Right renal cortex interstitium (tissue), 3 donors: ENCODE data around the gene LRRC19. TPM values are rescaled to one million over a fixed set of nuclear protein-coding genes. Genes with fewer than 3 reads are reported as not detected.

Experiments used
- DNase-seq, 3 donors: peaks; one replicate each; pipeline ENCODE4 v3.0.0-alpha.2; 2013; ENCODE audit warnings: low read depth in 3 of 3, low spot score in 2 of 3
- polyA plus RNA-seq, 3 donors: library from polyadenylated mRNA; unstranded; fragments of 120-200 nt; gene quantifications; one replicate each; pipeline ENCODE4 v1.2.1, GENCODE V29; 2013; ENCODE audit not compliant: insufficient read length in 3 of 3

Gene LRRC19
- polyA plus RNA-seq, 3 donors = 13.4 to 16.9 (median 15.3) TPM

DNA sequence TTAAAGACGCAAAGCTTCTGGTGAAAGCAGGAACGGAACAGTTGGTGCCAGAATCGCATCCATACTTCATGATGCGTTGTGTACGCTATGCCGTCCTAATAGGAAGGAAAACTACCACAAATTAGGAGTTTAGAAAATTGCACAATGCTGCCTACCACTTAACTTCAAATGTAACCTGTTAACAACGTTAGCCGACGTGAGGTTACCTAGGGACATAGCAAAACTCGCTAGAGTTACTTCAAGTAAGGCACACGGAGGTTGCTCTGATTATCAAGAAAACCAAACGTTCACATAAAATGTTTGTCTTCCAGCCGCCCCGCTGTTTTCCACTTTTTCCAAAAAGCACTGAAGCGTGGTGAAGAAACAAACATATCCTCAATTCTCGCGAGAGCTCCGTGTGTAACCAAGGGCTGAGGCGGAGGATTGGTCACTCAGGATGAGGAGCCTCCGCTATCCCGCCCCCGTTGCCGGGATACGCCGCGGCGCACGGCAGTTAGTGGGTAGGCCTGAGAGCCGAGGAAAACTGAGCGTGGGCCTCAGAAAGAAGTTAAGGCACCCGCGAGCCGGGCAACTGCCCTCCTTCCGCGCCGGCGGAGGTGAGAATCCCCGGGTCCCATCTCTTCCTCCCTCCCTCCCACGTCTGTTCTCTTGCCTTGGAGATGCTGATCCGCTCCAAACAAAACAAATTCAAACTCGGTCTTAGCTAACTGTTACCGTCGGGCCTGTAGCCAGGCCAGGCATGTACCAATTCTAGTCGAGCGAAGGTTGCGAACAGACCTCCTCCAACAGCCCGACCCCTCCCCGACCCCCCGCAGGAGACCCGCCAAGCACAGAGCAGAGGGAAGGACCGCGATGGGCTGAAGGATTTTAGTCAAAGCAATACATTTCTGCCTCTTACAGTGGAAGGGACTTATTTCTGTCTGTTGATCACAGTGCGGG lies 49.3 kb downstream of the LRRC19 start, which contains the start of gene IFT74:
TSS of gene IFT74 (plus strand) at position 492 of the 939 bp plus-strand sequence. CDS start 5,556 bp downstream, outside the sequence.
- peak; percentile 95 to 99 (median 97) for DNase-seq

DNA sequence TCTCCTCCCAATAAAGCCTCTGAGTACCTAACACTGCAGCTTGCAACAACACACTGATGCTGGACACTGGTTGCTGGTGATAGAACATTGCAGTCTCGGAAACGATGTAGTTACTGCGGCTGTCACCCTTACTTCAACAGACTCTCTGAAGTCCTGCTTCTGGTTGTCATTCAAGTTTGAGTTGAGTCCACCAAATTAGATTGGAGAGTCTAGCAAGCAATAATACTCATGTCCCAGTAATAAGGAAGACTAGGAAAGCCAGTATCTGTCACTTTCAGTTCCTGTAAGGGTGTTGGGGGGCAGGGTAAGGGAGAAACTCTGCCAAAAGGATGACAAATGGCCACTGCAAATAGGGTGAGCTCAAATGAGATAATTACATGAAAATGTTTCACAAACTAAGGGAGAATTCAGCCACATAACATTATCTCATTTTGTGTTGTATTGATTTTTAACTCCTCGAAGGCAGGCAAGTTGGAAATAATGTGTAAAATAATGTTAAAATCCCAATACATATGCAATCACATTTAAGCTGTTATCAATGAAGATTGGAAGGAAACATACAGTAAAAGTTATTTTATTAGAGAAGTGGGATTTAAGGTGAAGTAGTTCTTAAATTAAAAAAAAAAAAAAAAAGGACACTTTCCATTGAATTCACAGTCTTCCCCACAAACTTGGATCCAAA lies 50.1 kb downstream of the LRRC19 start:
- no peak for DNase-seq

DNA sequence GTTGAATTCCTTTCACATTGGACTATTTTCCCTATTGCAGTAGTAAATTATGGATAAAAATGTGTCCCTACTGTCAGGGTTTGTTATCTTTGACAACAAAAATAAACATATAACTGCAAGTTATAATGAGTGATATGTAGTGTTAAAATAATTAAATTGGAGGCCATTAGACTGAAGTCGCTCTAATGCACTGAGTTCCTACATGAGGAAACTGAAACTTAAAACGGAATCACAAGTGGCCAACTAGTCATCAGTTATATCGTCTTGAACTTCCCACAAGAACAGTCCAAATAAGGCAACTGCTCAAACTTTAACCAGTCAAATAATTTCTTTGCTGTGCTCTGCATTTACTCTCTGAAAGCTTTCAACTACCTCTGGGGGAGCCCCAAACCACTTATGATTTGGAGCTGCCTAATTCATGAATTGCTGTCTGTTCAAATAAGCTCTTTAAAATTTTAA lies 51.4 kb downstream of the LRRC19 start:
- no peak for DNase-seq

DNA sequence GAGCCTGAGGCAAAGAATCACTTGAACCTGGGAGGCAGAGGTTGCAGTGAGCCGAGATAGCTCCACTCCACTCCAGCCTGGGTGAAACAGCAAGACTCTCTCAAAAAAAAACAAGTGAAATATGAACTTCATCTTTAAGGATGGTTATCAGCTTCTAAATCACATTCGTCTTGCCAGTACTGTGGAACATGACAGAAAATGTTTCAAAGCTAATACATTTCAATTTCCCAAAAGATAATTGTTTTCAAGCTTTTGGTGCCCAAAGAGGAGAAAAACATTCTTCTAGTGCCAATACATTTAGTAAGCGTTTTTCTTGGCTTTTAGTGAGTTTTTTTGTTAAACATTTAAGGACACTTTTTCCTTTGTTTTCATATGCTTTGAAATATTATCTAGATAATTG lies 53.7 kb downstream of the LRRC19 start:
- DNase-seq = no peak

- DNase-seq = no peak
Measured at GRCh38 chr9:26950521-26950920, 55.0 kb downstream of the LRRC19 start.

DNA sequence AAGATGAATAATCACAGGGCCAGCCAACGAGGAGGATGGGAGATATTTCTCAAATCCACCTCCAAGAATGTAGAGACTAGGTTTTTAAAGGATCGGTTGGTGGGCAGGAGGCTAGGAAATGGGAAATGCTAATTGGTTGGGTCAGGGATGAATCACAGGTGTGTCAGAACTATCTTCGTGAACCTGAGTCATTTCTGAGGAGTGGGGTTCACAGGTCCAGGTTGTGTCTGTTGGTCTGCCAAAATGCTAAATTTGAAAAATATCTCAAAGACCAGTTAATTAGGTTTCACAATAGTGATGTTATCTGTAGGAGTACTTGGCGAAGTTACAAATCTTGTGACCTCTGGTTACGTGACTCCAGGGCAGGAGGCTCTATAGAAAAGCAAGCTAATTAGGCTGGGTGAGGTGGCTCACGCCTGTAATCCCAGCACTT lies 55.8 kb downstream of the LRRC19 start:
- DNase-seq = no peak

DNA sequence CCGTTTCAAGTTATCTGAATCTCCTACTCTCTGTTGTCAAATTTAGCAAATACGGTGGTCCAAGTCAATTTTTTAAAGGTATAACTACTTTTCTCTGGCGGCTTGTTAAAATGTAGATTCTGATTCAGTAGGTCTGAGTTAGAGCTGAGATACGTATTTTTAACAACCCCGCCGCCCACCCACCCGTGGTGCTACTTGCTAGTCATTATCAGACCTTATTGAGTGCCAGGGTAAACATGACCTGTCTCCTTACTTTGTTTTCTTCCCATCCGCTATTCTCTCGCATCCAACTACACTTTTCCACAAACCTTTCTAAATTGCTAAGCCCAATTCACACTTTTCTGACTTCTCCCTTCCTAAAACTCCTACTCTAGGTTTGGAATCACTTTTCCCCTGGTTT lies 57.7 kb downstream of the LRRC19 start:
- no peak for DNase-seq

DNA sequence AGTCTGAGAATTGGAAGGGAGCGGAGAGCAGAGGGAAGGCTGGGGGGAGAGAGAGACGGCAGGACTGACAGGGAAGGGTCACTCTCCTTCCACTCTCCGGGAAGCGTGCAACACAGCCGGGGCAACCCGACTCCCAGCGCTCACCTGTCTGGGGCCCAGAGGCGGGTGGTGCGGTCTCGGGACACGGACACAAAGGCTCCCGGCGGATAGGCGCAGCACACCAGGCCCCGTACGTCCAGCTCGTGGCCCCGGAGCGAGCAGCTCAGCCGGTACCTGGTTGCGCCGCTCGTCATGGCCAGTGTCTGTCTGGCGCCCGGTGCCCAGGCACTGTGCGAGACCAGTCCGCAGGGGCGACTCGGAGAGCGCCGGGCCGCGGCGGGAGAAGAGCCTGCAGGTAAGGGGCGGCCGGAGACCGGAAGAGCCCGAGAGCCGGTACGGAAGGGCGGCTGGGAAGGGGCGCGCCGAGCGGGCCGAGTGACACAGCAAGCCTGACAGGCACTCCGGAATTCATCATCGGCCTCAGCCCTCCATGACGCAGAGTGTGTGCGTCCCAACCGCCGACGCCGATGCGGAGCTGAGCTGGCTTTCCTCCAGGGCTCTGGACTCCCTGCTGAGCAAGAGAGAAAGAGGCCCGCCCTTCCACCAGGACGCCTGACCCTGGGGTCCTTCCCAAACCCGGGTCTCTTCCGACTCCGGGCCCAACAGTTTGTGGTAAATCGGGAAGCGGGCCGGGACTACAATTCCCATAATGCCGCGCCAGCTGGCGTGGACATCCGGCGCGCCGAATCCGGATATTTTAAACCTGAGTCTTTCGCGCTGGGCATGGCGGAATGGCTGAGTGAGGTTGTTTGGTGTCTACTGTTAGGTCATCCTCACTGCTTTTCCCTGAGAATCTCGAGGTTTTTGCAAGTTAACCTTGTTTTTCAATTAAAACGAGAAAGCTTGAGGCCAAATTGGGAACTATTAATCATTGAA lies 58.4 kb downstream of the LRRC19 start, which contains the start of gene PLAA:
TSS of gene PLAA (minus strand) at position 490 of the 975 bp plus-strand sequence. CDS start at position 293, 197 bp downstream.
- DNase-seq = peak; percentile 84 to 86 (median 86)

DNA sequence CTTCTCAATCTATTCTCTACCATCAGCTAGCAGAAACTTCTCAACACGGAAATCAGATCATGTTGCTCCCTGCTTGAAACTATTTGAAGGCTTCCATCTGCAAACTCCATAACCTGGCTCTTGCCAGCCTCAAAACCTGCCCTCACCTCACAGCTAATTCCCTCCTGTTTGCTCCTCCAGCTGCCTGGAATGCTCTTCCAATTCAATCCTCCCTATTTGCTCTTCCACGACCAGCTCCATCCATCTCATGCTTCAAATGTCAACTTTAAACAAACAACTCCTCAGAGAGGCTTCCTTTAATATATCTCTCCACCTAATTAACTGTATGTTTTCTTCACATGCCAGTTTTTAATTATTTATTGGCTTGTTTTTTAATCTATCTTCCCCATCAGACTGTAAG lies 59.9 kb downstream of the LRRC19 start:
- no peak for DNase-seq

Other genes starting within 250 kb of the LRRC19 start
- 10 to 100 TPM; 41.5 to 44.0 (median 43.0) TPM for gene CAAP1, start 112.9 kb downstream of the LRRC19 start, polyA plus RNA-seq
- gene PLAA, start 58.4 kb downstream of the LRRC19 start, polyA plus RNA-seq = 10 to 100 TPM; 49.9 to 51.6 (median 50.9) TPM
- 10 to 100 TPM; 41.9 to 50.6 (median 48.6) TPM for gene IFT74, start 49.3 kb downstream of the LRRC19 start, polyA plus RNA-seq
- gene TEK, start 103.6 kb upstream of the LRRC19 start, polyA plus RNA-seq = 10 to 100 TPM; 44.9 to 49.7 (median 49.2) TPM